GM23338 (cell line): ENCODE results near the gene TCF7L2. TPM values are rescaled to one million over a fixed set of nuclear protein-coding genes. Genes with fewer than 3 reads are reported as not detected.

ENCODE experiments used
- ATAC-seq: fragments of 200-7000 bp; cut with Tn5 transposase; 3 replicates; pipeline ENCODE4 v1.9.1; 2020
- DNase-seq: peaks from one replicate; pipeline ENCODE4 v3.0.0-alpha.2; 2015; ENCODE audit warnings: low spot score
- H2AFZ ChIP-seq: fragments of 200-600 bp; sonication (generic); 2 replicates; pipeline ENCODE4 v1.8.0; 2016; ENCODE audit warnings: antibody characterized with exemption, mild to moderate bottlenecking, moderate library complexity
- H3F3A ChIP-seq: fragments of 200-600 bp; sonication (generic); replicated peaks from 2 replicates; pipeline ENCODE4 v1.8.0; 2017; ENCODE audit warnings: antibody characterized with exemption, mixed run types, low read depth
- H3K27ac ChIP-seq: fragments of 200-600 bp; sonication (generic); 2 replicates; pipeline ENCODE4 v1.6.1; 2016; ENCODE audit warnings: low read depth
- H3K27me3 ChIP-seq: fragments of 200-600 bp; sonication (generic); 2 replicates; pipeline ENCODE4 v1.8.0; 2016; ENCODE audit warnings: mild to moderate bottlenecking, mixed run types, moderate library complexity; ENCODE audit not compliant: insufficient read depth
- H3K36me3 ChIP-seq: fragments of 200-600 bp; sonication (generic); 2 replicates; pipeline ENCODE4 v1.8.0; 2016; ENCODE audit warnings: mild to moderate bottlenecking; ENCODE audit not compliant: insufficient read depth
- H3K4me1 ChIP-seq: fragments of 200-600 bp; sonication (generic); 2 replicates; pipeline ENCODE4 v1.8.0; 2016; ENCODE audit warnings: mild to moderate bottlenecking, moderate library complexity; ENCODE audit not compliant: insufficient read depth
- H3K4me2 ChIP-seq: fragments of 200-600 bp; sonication (generic); 2 replicates; pipeline ENCODE4 v1.7.1; 2017; ENCODE audit warnings: mixed run types
- H3K4me3 ChIP-seq: fragments of 200-600 bp; sonication (generic); 2 replicates; pipeline ENCODE4 v1.6.1; 2016; ENCODE audit warnings: mixed run types
- H3K79me2 ChIP-seq: fragments of 200-600 bp; sonication (generic); replicated peaks from 2 replicates; pipeline ENCODE4 v1.8.0; 2017; ENCODE audit warnings: mild to moderate bottlenecking; ENCODE audit not compliant: insufficient read depth
- H3K9me2 ChIP-seq: fragments of 200-600 bp; sonication (generic); 2 replicates; pipeline ENCODE4 v1.8.0; 2017; ENCODE audit not compliant: insufficient read depth
- H4K20me1 ChIP-seq: fragments of 200-600 bp; sonication (generic); replicated peaks from 2 replicates; pipeline ENCODE4 v1.8.0; 2017; ENCODE audit warnings: mild to moderate bottlenecking; ENCODE audit not compliant: insufficient read depth
- H3K27ac Mint-ChIP-seq: 2 replicates; pipeline ENCODE4 v1.8.0; 2020; ENCODE audit warnings: inconsistent platforms, mild to moderate bottlenecking, moderate library complexity, mixed read lengths
- H3K27me3 Mint-ChIP-seq: 3 replicates; pipeline ENCODE4 v1.8.0; 2022; ENCODE audit warnings: low read depth, mild to moderate bottlenecking, moderate library complexity, mixed read lengths, inconsistent platforms; ENCODE audit not compliant: insufficient read depth, poor library complexity
- H3K36me3 Mint-ChIP-seq: 3 replicates; pipeline ENCODE4 v1.8.0; 2021; ENCODE audit warnings: low read depth, mild to moderate bottlenecking, inconsistent platforms, moderate library complexity, mixed read lengths
- H3K4me1 Mint-ChIP-seq: 3 replicates; pipeline ENCODE4 v1.8.0; 2020; ENCODE audit warnings: mild to moderate bottlenecking, inconsistent platforms, mixed read lengths
- H3K4me3 Mint-ChIP-seq: 3 replicates; pipeline ENCODE4 v1.8.0; 2021; ENCODE audit warnings: moderate library complexity, mild to moderate bottlenecking, inconsistent platforms, mixed read lengths
- H3K9me3 Mint-ChIP-seq: 3 replicates; pipeline ENCODE4 v1.8.0; 2020; ENCODE audit warnings: moderate library complexity, mild to moderate bottlenecking, inconsistent platforms, mixed read lengths
- CREB1 ChIP-seq: fragments of 250-450 bp; sonication (Bioruptor Pico); IDR thresholded peaks from 2 replicates; pipeline ENCODE4 v1.5.0; 2020; ENCODE audit warnings: low read depth, mild to moderate bottlenecking, moderate library complexity
- CTCF ChIP-seq, 2 experiments: fragments of 200-600 bp in 1 of 2; sonication (generic) in 1 of 2; conservative IDR thresholded peaks; 2 replicates each; pipeline versions ENCODE4 v1.5.1 to v1.6.1; 2016 to 2017; ENCODE audit warnings: antibody characterized with exemption in 2 of 2, low read depth in 2 of 2, mild to moderate bottlenecking in 2 of 2, moderate library complexity in 1 of 2
- EZH2 ChIP-seq: fragments of 200-600 bp; sonication (generic); IDR thresholded peaks from one replicate; pipeline ENCODE4 v1.8.0; 2017; ENCODE audit warnings: antibody characterized with exemption, mild to moderate bottlenecking, low read depth; ENCODE audit not compliant: unreplicated experiment
- EZH2phosphoT487 ChIP-seq: fragments of 200-600 bp; sonication (generic); IDR thresholded peaks from one replicate; pipeline ENCODE4 v1.8.1; 2018; ENCODE audit warnings: antibody characterized with exemption; ENCODE audit not compliant: unreplicated experiment
- JUNB ChIP-seq: IDR thresholded peaks from one replicate; pipeline ENCODE4 v1.6.1; 2016; ENCODE audit warnings: antibody characterized with exemption; ENCODE audit not compliant: unreplicated experiment
- NANOG ChIP-seq: IDR thresholded peaks from 2 replicates; pipeline ENCODE4 v1.6.1; 2016; ENCODE audit warnings: antibody characterized with exemption, borderline replicate concordance
- POLR2AphosphoS5 ChIP-seq: IDR thresholded peaks from 2 replicates; pipeline ENCODE4 v1.6.1; 2016; ENCODE audit warnings: antibody characterized with exemption, low read depth
- STAT1 ChIP-seq: IDR thresholded peaks from one replicate; pipeline ENCODE4 v1.6.1; 2016; ENCODE audit warnings: antibody characterized with exemption; ENCODE audit not compliant: unreplicated experiment
- ZNF114 ChIP-seq: fragments of 250-450 bp; sonication (Bioruptor Pico); IDR thresholded peaks from 2 replicates; pipeline ENCODE4 v1.5.0; 2020; ENCODE audit warnings: mild to moderate bottlenecking, moderate library complexity
- ZNF331 ChIP-seq: fragments of 250-450 bp; sonication (Bioruptor Pico); IDR thresholded peaks from 2 replicates; pipeline ENCODE4 v1.5.0; 2020; ENCODE audit warnings: low read depth, mild to moderate bottlenecking, moderate library complexity
- ZNF462 ChIP-seq: fragments of 250-450 bp; sonication (Bioruptor Pico); IDR thresholded peaks from 2 replicates; pipeline ENCODE4 v1.5.0; 2020; ENCODE audit warnings: mild to moderate bottlenecking, moderate library complexity
- polyA plus RNA-seq: library from polyadenylated mRNA; unstranded; fragments of >200 nt; fragmentation: Nextera tagmentation; extraction: Ambion mirVana; gene quantifications from 2 replicates; pipeline ENCODE4 v1.2.1, GENCODE V29; 2016
- total RNA-seq: library from RNA; depleted of rRNA; stranded (reverse); fragments of >200 nt; shearing (Covaris generic); gene quantifications from 2 replicates; pipeline ENCODE4 v1.2.3, GENCODE V29; 2014
- TF ChIP-seq, protein P1 (sequence below): IDR thresholded peaks from one replicate; pipeline ENCODE4 v1.6.1; 2018; ENCODE audit warnings: antibody characterized with exemption; ENCODE audit not compliant: unreplicated experiment

TCF7L2 gene
- total and polyA plus RNA-seq, 2 experiments from 2014 or later: 32.2 to 80.8 TPM

DNA sequence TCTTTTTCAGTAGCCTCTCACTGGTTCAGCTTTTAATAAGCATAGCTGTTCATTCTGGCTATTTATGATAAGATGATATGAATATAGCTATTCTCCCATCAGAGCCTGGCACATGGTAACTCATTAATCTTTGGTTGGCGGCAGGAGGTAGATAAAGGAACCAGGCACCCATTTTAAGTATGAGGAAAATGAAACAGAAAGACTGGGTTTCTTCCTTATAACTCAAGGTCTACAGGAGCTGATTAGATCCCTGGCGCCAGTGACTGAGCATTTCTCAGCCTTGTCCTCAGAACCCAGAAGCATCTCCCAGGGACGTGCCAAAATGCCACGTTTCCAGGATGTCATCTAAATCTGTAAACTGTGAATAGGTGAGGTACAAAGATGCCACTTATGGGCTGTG is 141.9 kb downstream of the TCF7L2 start (continued):
- TF ChIP-seq EZH2phosphoT487 (no peak), ZNF114 (CRISPR knock-in tag) (no peak), EZH2 (no peak), POLR2AphosphoS5 (no peak), ZNF331 (CRISPR knock-in tag) (no peak), NANOG (no peak), CREB1 (no peak), CTCF (conservative IDR thresholded peaks at IDR 0.05; ENCODE audit: low read depth in 2 of 2) (no peak)

DNA sequence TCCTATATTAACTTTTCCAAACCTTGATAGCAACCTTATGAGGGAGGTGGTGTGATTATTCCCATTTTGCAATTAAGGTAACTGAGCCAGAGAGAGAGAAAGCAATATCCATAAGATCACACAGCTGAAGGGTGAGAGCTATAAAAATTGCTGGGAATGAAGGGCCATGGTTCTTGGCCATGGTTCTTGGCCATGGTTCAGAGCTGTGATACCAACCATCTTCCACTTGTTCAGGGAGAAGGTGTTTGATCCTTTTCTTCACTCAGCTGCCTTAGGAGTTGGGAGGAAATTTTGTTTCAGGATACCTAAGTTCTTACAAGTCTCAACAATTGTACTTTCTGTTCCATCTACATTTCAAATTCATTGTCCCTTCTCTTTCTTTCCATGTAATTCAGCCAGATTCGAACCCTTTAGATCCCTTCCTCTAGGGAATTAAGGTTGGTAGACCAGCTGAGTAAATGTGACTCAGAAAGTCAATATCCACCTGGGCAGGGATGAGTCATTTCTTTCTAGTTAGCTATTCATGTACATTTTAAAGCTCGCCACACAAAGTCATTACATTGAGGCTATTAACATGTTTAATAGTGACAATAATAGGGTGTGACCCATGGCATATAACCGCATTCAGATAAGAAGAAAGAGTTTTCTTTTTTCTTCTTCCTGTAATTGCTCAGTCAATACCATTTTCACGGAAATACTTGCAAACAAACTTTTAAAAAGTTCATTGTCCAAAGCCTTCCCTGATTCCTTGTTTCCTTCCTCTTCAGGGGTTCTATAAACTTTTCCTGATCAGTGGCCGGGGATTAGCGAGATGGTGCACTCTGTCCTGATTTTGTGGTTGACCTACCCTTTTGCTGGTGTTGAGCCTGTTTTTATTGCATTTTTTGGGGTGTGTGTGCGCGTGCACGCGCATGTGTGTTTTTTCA is 143.4 kb downstream of the TCF7L2 start:
- peak overlapping the region; percentile 74 for H3K27ac Mint-ChIP-seq
- no peak for TF ChIP-seq ZNF331 (CRISPR knock-in tag)
- TF ChIP-seq STAT1: no peak
- no peak for TF ChIP-seq EZH2phosphoT487
- no peak for TF ChIP-seq CREB1
- no peak for TF ChIP-seq JUNB
- no peak for TF ChIP-seq ZNF462 (CRISPR knock-in tag)
- TF ChIP-seq, protein P1, sequence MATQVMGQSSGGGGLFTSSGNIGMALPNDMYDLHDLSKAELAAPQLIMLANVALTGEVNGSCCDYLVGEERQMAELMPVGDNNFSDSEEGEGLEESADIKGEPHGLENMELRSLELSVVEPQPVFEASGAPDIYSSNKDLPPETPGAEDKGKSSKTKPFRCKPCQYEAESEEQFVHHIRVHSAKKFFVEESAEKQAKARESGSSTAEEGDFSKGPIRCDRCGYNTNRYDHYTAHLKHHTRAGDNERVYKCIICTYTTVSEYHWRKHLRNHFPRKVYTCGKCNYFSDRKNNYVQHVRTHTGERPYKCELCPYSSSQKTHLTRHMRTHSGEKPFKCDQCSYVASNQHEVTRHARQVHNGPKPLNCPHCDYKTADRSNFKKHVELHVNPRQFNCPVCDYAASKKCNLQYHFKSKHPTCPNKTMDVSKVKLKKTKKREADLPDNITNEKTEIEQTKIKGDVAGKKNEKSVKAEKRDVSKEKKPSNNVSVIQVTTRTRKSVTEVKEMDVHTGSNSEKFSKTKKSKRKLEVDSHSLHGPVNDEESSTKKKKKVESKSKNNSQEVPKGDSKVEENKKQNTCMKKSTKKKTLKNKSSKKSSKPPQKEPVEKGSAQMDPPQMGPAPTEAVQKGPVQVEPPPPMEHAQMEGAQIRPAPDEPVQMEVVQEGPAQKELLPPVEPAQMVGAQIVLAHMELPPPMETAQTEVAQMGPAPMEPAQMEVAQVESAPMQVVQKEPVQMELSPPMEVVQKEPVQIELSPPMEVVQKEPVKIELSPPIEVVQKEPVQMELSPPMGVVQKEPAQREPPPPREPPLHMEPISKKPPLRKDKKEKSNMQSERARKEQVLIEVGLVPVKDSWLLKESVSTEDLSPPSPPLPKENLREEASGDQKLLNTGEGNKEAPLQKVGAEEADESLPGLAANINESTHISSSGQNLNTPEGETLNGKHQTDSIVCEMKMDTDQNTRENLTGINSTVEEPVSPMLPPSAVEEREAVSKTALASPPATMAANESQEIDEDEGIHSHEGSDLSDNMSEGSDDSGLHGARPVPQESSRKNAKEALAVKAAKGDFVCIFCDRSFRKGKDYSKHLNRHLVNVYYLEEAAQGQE: no peak

More for the DNA sequence above, 143.4 kb downstream of the TCF7L2 start:
- H3K4me2 ChIP-seq: peak overlapping the region; percentile 63
- no peak overlapping the region for H3K4me3 ChIP-seq
- H3K36me3 Mint-ChIP-seq: peaks cover 63% of the 10 kb centered on the region
- H3K9me2 ChIP-seq: no peaks in the 10 kb centered on the region
- peaks cover 97% of the 10 kb centered on the region for H3K79me2 ChIP-seq
- H3K27me3 ChIP-seq: no peaks in the 10 kb centered on the region
- peak overlapping the region; percentile 14 for H3K27ac ChIP-seq
- DNase-seq (no peak), ATAC-seq (no peak)
- peaks cover 7% of the 10 kb centered on the region for H3K27me3 Mint-ChIP-seq
- H3K36me3 ChIP-seq: peaks cover 5% of the 10 kb centered on the region; the same call in 1 of the 2 replicates
- H2AFZ ChIP-seq: no peak overlapping the region
- H4K20me1 ChIP-seq: peaks cover 29% of the 10 kb centered on the region; the same call in 1 of the 2 replicates
- no peak overlapping the region for H3K4me3 Mint-ChIP-seq
- H3K4me1 ChIP-seq: peaks cover 27% of the 10 kb centered on the region
- peaks cover 59% of the 10 kb centered on the region for H3K4me1 Mint-ChIP-seq
- no peaks in the 10 kb centered on the region; the same call in 1 of the 2 replicates for H3F3A ChIP-seq
- H3K9me3 Mint-ChIP-seq: no peaks in the 10 kb centered on the region
